Measurements from ENCODE around the gene NFIB. TPM values are rescaled to one million over a fixed set of nuclear protein-coding genes. Genes with fewer than 3 reads are reported as not detected.

Gene NFIB
- total RNA-seq, 1 donor from 2014 or later: 2.4 TPM

DNA sequence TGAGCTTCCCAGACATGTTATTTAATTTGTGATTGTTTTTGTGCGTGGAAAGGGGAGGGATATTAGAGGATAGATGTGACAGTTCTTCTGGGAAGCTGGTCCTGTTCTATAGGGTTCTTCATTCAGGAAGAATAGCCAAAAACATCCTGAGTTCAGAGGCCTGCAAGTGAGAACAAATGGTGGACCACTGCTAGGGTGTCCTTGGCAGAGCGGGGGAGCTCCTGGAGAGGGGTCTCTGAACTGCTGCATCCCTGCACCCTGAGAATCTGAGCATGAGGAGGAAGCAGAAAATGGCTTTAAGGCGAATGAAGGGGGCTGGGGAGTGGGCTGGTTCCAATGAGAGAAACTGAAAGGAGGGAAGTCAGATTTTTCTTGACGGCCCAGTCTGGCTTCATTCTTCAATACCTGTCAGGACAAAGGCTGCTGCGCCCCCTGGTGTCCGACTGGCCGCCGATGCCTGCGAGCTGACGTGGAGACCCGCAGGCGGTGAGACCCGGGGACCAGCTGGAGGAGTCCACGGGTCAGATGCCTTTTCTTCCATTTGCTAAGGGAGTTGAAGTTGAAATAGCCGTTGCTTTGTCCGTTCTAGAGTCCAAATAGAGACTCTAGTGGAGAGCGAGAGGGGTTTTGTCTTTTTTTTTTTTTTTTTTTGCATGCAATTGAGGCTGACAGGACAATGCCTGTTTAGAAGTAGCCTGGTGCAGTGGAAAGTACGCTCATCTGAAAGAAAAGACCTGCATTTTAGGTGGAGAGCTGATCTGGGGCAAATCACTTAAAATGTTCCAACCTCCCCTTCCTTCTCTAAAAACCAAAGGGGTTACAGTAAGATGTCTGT, 39.5 kb upstream of the NFIB start:
- TF ChIP-seq, protein P1, sequence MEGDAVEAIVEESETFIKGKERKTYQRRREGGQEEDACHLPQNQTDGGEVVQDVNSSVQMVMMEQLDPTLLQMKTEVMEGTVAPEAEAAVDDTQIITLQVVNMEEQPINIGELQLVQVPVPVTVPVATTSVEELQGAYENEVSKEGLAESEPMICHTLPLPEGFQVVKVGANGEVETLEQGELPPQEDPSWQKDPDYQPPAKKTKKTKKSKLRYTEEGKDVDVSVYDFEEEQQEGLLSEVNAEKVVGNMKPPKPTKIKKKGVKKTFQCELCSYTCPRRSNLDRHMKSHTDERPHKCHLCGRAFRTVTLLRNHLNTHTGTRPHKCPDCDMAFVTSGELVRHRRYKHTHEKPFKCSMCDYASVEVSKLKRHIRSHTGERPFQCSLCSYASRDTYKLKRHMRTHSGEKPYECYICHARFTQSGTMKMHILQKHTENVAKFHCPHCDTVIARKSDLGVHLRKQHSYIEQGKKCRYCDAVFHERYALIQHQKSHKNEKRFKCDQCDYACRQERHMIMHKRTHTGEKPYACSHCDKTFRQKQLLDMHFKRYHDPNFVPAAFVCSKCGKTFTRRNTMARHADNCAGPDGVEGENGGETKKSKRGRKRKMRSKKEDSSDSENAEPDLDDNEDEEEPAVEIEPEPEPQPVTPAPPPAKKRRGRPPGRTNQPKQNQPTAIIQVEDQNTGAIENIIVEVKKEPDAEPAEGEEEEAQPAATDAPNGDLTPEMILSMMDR (conservative IDR thresholded peaks at IDR 0.05; ENCODE audit: low read depth, low read length): peak; percentile 93
- peak overlapping the region; percentile 42 for H3K4me3 ChIP-seq (ENCODE audit: low read depth, low read length)
- no peak for DNase-seq (ENCODE audit: low read depth)

DNA sequence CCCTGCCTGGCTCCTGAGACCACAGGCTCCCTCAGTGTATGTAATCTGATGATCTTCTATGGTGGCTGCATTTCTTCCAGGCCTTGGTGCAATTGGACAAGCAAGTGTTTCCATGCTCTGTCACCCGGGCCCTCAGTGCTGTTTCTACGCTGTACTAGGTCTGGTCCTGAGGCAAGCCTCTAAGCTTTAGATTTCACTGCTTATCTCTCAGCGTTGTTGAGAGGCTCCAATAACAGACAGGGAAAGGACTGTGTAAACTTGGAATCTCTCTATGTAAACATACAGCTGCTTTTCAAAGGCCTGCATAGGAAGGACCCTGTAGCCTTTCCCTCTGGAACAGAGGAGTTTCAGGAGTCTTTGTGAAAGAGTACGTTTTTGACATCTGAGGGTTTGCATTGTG, 38.6 kb upstream of the NFIB start:
- no peak for DNase-seq (ENCODE audit: low read depth)
- H3K4me3 ChIP-seq (ENCODE audit: low read depth, low read length): no peak overlapping the region
- TF ChIP-seq, protein P1 (conservative IDR thresholded peaks at IDR 0.05; ENCODE audit: low read depth, low read length): no peak

DNA sequence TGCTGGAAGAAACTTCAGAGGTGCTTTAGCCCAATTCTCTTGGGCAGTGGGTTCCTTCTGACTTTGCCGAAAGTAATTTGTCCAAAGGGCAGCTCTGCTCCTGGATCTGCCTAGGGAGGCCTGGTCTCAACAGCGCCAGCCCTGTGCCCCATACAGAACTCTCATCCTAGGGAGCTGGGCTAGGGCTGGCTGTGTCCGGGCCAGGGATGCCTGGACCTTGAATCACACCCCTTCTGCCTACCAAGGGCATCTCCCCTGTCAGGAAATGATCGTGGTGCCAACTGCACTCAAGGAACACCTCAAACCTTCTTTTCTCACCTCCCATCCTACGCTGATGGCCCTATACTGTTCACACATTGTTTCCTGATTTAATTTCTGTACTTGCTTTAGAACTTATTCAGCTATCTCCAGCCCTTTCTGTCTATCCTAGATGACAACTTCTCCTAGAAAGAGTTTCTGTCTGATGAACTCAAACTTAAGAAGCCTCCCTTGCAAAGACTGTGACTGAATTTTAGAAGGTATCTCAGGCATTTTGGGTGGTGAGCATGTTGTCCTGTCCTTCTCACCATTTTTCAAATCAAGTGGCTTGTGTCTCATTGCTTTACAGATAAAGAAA, 37.4 kb upstream of the NFIB start:
- no peak overlapping the region for H3K4me3 ChIP-seq (ENCODE audit: low read depth, low read length)
- TF ChIP-seq, protein P1 (conservative IDR thresholded peaks at IDR 0.05; ENCODE audit: low read depth, low read length): no peak
- DNase-seq (ENCODE audit: low read depth): no peak

DNA sequence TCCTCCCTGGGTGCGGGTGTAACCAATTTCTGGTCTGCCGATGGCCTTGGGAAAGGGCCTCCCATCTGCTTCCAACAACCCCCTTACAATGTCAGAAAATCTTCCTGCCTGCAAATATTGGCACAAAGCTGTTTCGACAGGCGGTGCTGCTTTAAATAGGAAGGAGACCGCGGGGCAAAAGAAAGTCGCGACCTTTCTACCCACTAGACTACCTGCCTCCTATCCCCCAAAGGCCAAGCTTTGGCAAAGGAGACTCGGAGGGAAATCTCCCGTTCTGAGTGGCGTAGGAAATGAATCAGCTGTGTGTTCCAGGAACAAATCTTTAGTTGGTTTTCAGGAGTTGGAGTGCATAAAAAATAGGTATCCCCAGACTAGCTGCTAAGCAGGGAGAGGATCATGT, 36.8 kb upstream of the NFIB start:
- H3K4me3 ChIP-seq (ENCODE audit: low read depth, low read length): peak overlapping the region; percentile 62
- TF ChIP-seq, protein P1 (conservative IDR thresholded peaks at IDR 0.05; ENCODE audit: low read depth, low read length): no peak
- DNase-seq (ENCODE audit: low read depth): no peak

DNA sequence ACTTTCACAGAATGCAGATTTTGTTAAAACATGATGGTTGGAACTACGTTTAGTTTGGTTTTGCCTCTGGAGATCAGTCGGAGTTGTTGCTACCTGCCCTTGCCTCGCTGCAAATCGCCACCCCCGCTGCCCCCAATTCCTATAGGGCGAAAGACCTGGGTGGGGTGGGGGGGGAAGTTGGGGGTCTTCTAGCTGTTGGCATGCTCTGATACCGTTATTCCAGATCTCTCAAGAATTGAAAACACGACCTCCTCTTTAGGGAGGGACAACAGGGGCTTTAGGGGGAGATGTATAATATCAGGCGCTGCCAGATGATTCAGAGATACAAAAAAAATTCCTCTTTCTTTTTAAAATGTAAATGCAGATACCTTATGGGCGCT, 36.4 kb upstream of the NFIB start:
- no peak for DNase-seq (ENCODE audit: low read depth)
- TF ChIP-seq, protein P1 (conservative IDR thresholded peaks at IDR 0.05; ENCODE audit: low read depth, low read length): no peak
- H3K4me3 ChIP-seq (ENCODE audit: low read depth, low read length): peak overlapping the region; percentile 62

DNA sequence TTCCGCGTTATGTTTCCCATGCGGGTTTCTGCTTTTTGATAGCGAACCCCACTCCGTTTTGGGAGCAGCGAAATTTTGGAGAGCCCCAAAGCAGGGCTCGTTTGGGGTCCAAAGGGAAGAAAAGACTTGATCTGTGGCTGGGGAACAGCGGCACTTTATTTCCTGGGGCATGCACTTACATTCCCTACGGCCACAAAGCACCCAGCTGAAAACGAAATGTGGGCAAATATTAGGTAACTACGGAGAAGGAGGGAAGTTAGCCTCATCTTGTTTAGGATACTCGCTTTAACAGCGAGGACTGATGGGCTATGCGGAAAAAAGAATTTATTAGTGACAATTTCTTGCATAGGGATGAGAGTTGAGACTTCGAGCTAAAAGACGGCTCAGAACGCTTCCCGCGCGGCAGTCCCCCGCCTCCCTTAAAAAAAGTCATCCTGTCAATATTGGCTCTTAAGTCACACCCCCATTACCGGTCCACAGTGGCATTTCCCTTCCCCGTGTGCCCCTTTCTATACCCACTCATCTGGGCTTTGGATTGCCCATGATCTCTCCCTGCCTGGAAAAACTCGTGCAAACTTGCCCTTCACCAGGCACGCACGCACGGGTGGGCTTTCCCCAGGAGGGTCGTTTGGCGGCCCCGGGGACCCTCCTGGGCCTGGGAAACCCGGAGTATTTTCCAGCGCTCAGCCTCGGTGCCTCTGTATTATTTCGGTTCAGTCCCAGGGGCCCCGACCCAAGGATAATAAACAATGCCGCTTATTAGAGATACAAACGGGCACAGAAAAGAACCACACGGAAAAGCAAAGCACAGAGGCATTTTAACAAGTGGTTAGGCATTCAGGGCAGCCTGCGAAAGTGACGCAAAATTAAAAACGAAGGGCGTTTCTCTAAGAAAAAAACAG, 35.8 kb upstream of the NFIB start:
- TF ChIP-seq, protein P1 (conservative IDR thresholded peaks at IDR 0.05; ENCODE audit: low read depth, low read length): no peak
- no peak for DNase-seq (ENCODE audit: low read depth)
- peak overlapping the region; percentile 62 for H3K4me3 ChIP-seq (ENCODE audit: low read depth, low read length)
